COLO668 (cell line): Measurements from ENCODE around the gene AMFR.

Experiments
- DNase-seq: peaks from one replicate; lab custom pipeline; 2025; ENCODE audit not compliant: unreplicated experiment; lab: John Stamatoyannopoulos, UW

AMFR gene

GRCh38 chr16:56363781-56364565 lies 61.4 kb downstream of the AMFR start:
- DNase-seq, result no peak

- no peak for DNase-seq
These were observed 62.1 kb downstream of the AMFR start for GRCh38 chr16:56363181-56363716.

- DNase-seq, result no peak
These were observed 62.6 kb downstream of the AMFR start for GRCh38 chr16:56362706-56363105.

GRCh38 chr16:56362057-56362655 lies 63.2 kb downstream of the AMFR start:
- DNase-seq, result no peak

- DNase-seq, result no peak
These were observed 65.0 kb downstream of the AMFR start for GRCh38 chr16:56360117-56361008.

- DNase-seq, result no peak
These were observed 67.5 kb downstream of the AMFR start for GRCh38 chr16:56357765-56358322.

- DNase-seq, result no peak
These were observed 68.0 kb downstream of the AMFR start for GRCh38 chr16:56357241-56357764.

GRCh38 chr16:56356276-56357240 lies 68.8 kb downstream of the AMFR start:
- peak; percentile 75 for DNase-seq

- no peak for DNase-seq
These were observed 69.5 kb downstream of the AMFR start for GRCh38 chr16:56355786-56356275.

- no peak for DNase-seq
These were observed 70.1 kb downstream of the AMFR start for GRCh38 chr16:56355221-56355620.

GRCh38 chr16:56354746-56355145 lies 70.6 kb downstream of the AMFR start:
- no peak for DNase-seq

GRCh38 chr16:56354016-56354415 lies 71.3 kb downstream of the AMFR start:
- no peak for DNase-seq

GRCh38 chr16:56353054-56353921 lies 72.1 kb downstream of the AMFR start:
- no peak for DNase-seq

GRCh38 chr16:56352351-56353053 lies 72.8 kb downstream of the AMFR start:
- DNase-seq, result no peak

- no peak for DNase-seq
These were observed 73.9 kb downstream of the AMFR start for GRCh38 chr16:56351481-56351880.

- no peak for DNase-seq
These were observed 74.6 kb downstream of the AMFR start for GRCh38 chr16:56350491-56351405.

- DNase-seq, result no peak
These were observed 75.6 kb downstream of the AMFR start for GRCh38 chr16:56349711-56350161.
